Measurements from ENCODE around the gene SEC63.

DNA sequence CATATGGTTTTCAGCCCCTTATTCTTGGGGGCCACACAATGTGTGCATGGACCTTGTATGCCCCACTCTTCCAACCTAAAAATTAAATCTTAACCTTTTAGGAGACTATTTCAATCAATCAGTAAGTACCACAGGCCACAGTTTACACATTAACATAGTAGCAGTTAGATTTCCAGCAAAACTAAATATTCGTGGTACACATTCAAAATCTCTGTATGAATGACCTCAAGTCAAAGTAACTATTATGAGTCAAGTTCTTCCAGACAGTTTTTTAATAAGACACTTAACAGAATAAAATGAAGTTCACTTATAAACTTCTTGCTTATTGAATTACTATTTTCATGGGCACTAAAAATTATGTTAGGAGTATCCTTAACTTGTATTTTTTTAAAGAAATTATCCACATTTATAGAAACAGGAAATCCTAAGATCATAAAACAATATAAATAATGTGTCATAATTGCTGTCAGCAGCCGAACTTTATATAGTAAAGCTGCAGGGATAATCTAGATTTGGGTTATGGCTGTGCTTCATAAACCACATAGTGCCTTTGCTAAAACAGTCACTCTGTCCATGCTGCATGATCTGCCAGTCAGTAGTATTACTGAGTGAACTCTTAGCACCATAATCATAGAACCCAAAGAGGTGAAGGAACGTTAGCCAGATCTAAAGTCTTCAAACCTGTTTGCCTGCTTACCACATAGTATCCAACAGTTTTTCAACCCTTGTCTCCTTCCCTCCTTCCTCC, 21.7 kb downstream of the SEC63 start:
- TF ChIP-seq, protein P1, sequence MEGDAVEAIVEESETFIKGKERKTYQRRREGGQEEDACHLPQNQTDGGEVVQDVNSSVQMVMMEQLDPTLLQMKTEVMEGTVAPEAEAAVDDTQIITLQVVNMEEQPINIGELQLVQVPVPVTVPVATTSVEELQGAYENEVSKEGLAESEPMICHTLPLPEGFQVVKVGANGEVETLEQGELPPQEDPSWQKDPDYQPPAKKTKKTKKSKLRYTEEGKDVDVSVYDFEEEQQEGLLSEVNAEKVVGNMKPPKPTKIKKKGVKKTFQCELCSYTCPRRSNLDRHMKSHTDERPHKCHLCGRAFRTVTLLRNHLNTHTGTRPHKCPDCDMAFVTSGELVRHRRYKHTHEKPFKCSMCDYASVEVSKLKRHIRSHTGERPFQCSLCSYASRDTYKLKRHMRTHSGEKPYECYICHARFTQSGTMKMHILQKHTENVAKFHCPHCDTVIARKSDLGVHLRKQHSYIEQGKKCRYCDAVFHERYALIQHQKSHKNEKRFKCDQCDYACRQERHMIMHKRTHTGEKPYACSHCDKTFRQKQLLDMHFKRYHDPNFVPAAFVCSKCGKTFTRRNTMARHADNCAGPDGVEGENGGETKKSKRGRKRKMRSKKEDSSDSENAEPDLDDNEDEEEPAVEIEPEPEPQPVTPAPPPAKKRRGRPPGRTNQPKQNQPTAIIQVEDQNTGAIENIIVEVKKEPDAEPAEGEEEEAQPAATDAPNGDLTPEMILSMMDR (IDR thresholded peaks at IDR 0.05; ENCODE audit: low read depth, low read length, missing input control): no peak
- TF ChIP-seq RXRA (IDR thresholded peaks at IDR 0.05) (no peak), HNF4G (IDR thresholded peaks at IDR 0.05) (no peak), RAD21 (IDR thresholded peaks at IDR 0.05) (no peak)
- TF ChIP-seq, protein P2, sequence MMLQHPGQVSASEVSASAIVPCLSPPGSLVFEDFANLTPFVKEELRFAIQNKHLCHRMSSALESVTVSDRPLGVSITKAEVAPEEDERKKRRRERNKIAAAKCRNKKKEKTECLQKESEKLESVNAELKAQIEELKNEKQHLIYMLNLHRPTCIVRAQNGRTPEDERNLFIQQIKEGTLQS (IDR thresholded peaks at IDR 0.05): no peak
- TF ChIP-seq, protein P3, sequence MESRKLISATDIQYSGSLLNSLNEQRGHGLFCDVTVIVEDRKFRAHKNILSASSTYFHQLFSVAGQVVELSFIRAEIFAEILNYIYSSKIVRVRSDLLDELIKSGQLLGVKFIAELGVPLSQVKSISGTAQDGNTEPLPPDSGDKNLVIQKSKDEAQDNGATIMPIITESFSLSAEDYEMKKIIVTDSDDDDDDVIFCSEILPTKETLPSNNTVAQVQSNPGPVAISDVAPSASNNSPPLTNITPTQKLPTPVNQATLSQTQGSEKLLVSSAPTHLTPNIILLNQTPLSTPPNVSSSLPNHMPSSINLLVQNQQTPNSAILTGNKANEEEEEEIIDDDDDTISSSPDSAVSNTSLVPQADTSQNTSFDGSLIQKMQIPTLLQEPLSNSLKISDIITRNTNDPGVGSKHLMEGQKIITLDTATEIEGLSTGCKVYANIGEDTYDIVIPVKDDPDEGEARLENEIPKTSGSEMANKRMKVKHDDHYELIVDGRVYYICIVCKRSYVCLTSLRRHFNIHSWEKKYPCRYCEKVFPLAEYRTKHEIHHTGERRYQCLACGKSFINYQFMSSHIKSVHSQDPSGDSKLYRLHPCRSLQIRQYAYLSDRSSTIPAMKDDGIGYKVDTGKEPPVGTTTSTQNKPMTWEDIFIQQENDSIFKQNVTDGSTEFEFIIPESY (IDR thresholded peaks at IDR 0.05): no peak

Data from liver (tissue), 3 donors.